DOHH2 (cell line): ENCODE results near the gene GPR55.
"Not testable (repeated sequence)": the region's sequence is repeated elsewhere in the genome, so short reads cannot be mapped to it uniquely, and the experiment has no call there.

Experiments used
- H3F3A ChIP-seq: fragments of 200-600 bp; sonication (generic), shearing (Covaris generic); 2 replicates; pipeline ENCODE4 v1.6.0; 2016; ENCODE audit warnings: antibody characterized with exemption, mild to moderate bottlenecking; ENCODE audit not compliant: control insufficient read depth, insufficient read depth
- H3K27ac ChIP-seq: fragments of 200-600 bp; sonication (generic); 2 replicates; pipeline ENCODE4 v1.5.1; 2014; ENCODE audit warnings: low read depth, mild to moderate bottlenecking, low read length, moderate library complexity
- H3K27me3 ChIP-seq: fragments of 200-600 bp; sonication (generic); 2 replicates; pipeline ENCODE4 v1.6.1; 2014; ENCODE audit warnings: mild to moderate bottlenecking, low read length, mixed read lengths; ENCODE audit not compliant: control insufficient read depth
- H3K36me3 ChIP-seq: fragments of 200-600 bp; sonication (generic); 2 replicates; pipeline ENCODE4 v1.6.1; 2014; ENCODE audit warnings: mild to moderate bottlenecking, low read length, moderate library complexity, mixed read lengths; ENCODE audit not compliant: control insufficient read depth
- H3K4me1 ChIP-seq: fragments of 200-600 bp; sonication (generic); 2 replicates; pipeline ENCODE4 v1.6.1; 2014; ENCODE audit warnings: mild to moderate bottlenecking, low read length, mixed read lengths; ENCODE audit not compliant: control insufficient read depth
- H3K4me2 ChIP-seq: fragments of 200-600 bp; sonication (generic); 2 replicates; pipeline ENCODE4 v1.6.0; 2014; ENCODE audit warnings: mild to moderate bottlenecking, low read length, moderate library complexity
- H3K4me3 ChIP-seq: fragments of 200-600 bp; sonication (generic); 2 replicates; pipeline ENCODE4 v1.5.1; 2014; ENCODE audit warnings: mild to moderate bottlenecking, low read length, mixed read lengths
- H3K79me2 ChIP-seq: fragments of 200-600 bp; sonication (generic); 2 replicates; pipeline ENCODE4 v1.6.1; 2014; ENCODE audit warnings: mild to moderate bottlenecking, low read length, mixed read lengths; ENCODE audit not compliant: control insufficient read depth
- H3K9me2 ChIP-seq: fragments of 200-600 bp; sonication (generic); replicated peaks from 2 replicates; pipeline ENCODE4 v1.6.1; 2014; ENCODE audit warnings: mild to moderate bottlenecking, low read length, mixed read lengths; ENCODE audit not compliant: control insufficient read depth
- H3K9me3 ChIP-seq: fragments of 200-600 bp; sonication (generic); 2 replicates; pipeline ENCODE4 v1.6.1; 2014; ENCODE audit warnings: antibody characterized with exemption, low read length, mixed read lengths; ENCODE audit not compliant: control insufficient read depth, insufficient read depth
- H4K20me1 ChIP-seq: fragments of 200-600 bp; sonication (generic); 2 replicates; pipeline ENCODE4 v1.6.0; 2014; ENCODE audit warnings: low read depth, mild to moderate bottlenecking, antibody characterized with exemption, low read length, moderate library complexity; ENCODE audit not compliant: control insufficient read depth, insufficient read depth
- EZH2phosphoT487 ChIP-seq: fragments of 200-600 bp; sonication (generic); IDR thresholded peaks from 2 replicates; pipeline ENCODE4 v1.6.1; 2017; ENCODE audit warnings: borderline replicate concordance, mild to moderate bottlenecking, antibody characterized with exemption, low read length, moderate library complexity, mixed read lengths
- TF ChIP-seq, protein P1 (sequence below): fragments of 200-600 bp; sonication (generic); IDR thresholded peaks from one replicate; pipeline ENCODE4 v1.5.1; 2014; ENCODE audit warnings: antibody characterized with exemption, mild to moderate bottlenecking, low read depth, low read length; ENCODE audit not compliant: poor library complexity, severe bottlenecking

GPR55 gene

DNA sequence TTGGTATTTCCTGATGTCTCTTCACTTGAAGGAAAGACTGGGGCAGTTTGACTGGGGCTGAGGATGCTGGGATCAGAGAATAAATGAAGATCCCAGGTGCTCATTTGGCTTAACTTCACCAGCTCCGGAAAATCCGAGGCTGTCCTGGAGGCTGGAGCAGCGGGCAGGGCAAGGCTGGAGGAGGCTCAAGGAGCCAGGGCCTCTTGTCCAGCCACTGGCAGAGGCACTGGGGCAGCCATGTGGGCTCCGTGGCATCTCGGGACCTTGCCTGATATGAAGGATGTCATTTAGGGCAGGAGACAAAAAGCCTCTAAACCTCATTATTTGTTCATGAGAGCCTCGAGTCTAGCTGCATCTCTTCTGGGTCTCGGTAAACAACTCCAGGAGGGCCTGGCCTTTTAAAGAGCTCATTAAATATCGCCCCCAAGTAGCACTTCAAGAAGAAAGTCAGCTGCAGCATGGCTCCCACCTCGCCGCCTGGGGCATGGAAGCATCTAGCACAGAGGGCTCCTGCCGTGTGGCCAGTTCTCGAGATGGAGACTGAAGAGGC lies 13.5 kb upstream of the GPR55 start:
- no peaks in the 10 kb centered on the region for H3K36me3 ChIP-seq
- no peaks in the 10 kb centered on the region for H3K9me2 ChIP-seq
- peaks cover 7% of the 10 kb centered on the region for H3K27me3 ChIP-seq
- H3K4me3 ChIP-seq: no peak overlapping the region
- H3F3A ChIP-seq: no peaks in the 10 kb centered on the region
- TF ChIP-seq, protein P1, sequence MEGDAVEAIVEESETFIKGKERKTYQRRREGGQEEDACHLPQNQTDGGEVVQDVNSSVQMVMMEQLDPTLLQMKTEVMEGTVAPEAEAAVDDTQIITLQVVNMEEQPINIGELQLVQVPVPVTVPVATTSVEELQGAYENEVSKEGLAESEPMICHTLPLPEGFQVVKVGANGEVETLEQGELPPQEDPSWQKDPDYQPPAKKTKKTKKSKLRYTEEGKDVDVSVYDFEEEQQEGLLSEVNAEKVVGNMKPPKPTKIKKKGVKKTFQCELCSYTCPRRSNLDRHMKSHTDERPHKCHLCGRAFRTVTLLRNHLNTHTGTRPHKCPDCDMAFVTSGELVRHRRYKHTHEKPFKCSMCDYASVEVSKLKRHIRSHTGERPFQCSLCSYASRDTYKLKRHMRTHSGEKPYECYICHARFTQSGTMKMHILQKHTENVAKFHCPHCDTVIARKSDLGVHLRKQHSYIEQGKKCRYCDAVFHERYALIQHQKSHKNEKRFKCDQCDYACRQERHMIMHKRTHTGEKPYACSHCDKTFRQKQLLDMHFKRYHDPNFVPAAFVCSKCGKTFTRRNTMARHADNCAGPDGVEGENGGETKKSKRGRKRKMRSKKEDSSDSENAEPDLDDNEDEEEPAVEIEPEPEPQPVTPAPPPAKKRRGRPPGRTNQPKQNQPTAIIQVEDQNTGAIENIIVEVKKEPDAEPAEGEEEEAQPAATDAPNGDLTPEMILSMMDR: no peak
- TF ChIP-seq EZH2phosphoT487: no peak
- H3K9me3 ChIP-seq: peaks cover 12% of the 10 kb centered on the region; the same call in 1 of the 2 replicates
- no peaks in the 10 kb centered on the region for H4K20me1 ChIP-seq
- peaks cover 11% of the 10 kb centered on the region for H3K4me1 ChIP-seq
- no peak overlapping the region for H3K27ac ChIP-seq
- H3K4me2 ChIP-seq: peak overlapping the region; percentile 19; the same call in 1 of the 2 replicates
- H3K79me2 ChIP-seq: no peaks in the 10 kb centered on the region

DNA sequence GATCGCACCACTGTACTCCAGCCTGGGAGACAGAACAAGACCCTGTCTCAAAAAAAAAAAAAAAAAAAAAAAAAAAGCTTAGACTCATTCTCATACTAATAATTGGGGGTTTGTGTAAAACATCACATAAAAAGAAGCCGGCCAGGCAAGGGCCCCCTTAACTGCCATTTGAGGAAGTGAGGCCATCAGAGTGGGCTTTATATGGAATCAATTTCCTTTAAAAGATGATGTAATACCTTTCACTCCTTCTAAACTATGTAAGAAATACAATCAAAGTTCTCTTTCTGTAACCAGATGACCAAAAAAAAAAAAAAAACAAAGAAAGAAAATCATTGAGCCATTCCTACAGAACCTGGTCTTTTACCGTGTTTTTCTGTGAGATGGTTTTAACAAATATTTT lies 13.1 kb upstream of the GPR55 start:
- Histone ChIP-seq H3F3A (no peaks in the 10 kb centered on the region), H3K9me3 (peaks cover 12% of the 10 kb centered on the region; the same call in 1 of the 2 replicates), H3K4me2 (peak overlapping the region; percentile 19; the same call in 1 of the 2 replicates), H3K4me1 (peaks cover 11% of the 10 kb centered on the region), H3K79me2 (no peaks in the 10 kb centered on the region), H3K9me2 (no peaks in the 10 kb centered on the region), H3K27me3 (peaks cover 2% of the 10 kb centered on the region), H3K27ac (no peak overlapping the region), H3K36me3 (no peaks in the 10 kb centered on the region), H4K20me1 (no peaks in the 10 kb centered on the region), H3K4me3 (no peak overlapping the region)
- TF ChIP-seq, protein P1: no peak
- TF ChIP-seq EZH2phosphoT487: no peak

DNA sequence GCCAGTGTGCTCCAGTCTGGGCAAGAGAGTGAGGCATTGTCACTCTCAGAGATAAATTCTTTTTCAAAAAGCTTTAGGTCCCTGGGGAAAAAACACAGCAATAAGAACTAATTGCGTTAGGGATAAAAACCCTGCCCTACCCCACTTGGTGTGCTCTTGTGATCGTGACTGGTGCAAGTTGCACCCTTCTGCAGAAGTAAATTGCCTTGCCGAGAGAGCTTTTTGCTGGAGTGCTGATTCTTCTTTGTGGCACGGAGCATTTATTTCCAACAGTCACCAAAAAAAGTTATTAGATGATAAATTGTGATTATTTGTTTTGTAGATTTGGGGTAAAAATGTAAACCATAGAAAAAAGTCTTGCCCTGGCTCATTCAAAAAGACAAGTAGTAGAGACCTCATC lies 12.3 kb upstream of the GPR55 start:
- TF ChIP-seq, protein P1: no peak
- TF ChIP-seq EZH2phosphoT487: no peak
- Histone ChIP-seq H3F3A (no peaks in the 10 kb centered on the region), H3K9me2 (no peaks in the 10 kb centered on the region), H3K27me3 (no peaks in the 10 kb centered on the region), H3K4me3 (no peak overlapping the region), H3K4me2 (no peak overlapping the region), H3K79me2 (no peaks in the 10 kb centered on the region), H3K36me3 (no peaks in the 10 kb centered on the region), H4K20me1 (no peaks in the 10 kb centered on the region), H3K27ac (no peak overlapping the region), H3K4me1 (peaks cover 11% of the 10 kb centered on the region), H3K9me3 (peaks cover 12% of the 10 kb centered on the region; the same call in 1 of the 2 replicates)

DNA sequence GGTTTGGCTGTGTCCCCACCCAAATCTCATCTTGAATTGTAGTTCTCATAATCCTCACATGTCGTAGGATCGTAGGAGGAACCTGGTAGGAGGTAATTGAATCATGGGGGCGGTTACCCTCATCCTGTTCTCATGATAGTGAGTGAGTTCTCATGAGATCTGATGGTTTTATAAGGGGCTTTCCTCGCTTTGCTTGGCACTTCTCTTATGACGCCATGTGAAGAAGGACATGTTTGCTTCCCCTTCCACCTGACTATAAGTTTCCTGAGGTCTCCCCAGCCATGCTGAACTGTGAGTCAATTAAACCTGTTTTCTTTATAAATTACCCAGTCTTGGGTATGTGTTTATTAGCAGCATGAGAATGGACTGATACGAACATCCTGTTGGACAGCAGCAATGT lies 11.2 kb upstream of the GPR55 start:
- not testable (repeated sequence) for H3K4me3 ChIP-seq, H3K36me3 ChIP-seq, H3K27ac ChIP-seq, H3K4me2 ChIP-seq, H4K20me1 ChIP-seq, H3F3A ChIP-seq, H3K27me3 ChIP-seq, H3K79me2 ChIP-seq, H3K9me2 ChIP-seq
- Histone ChIP-seq H3K9me3 (peaks cover 12% of the 10 kb centered on the region; the same call in 1 of the 2 replicates), H3K4me1 (peaks cover 11% of the 10 kb centered on the region)
